Iris pigment epithelial cell (primary cell): ENCODE results near the gene LDLRAD3.
"Not testable (repeated sequence)": the region's sequence is repeated elsewhere in the genome, so short reads cannot be mapped to it uniquely, and the experiment has no call there.

Source experiments
- DNase-seq: peaks from one replicate; pipeline ENCODE4 v3.0.0-alpha.2; 2011; ENCODE audit warnings: low read depth

The LDLRAD3 gene

GRCh38 chr11:36164506-36165250, 220.8 kb downstream of the LDLRAD3 start:
- DNase-seq = peak; percentile 69

GRCh38 chr11:36165621-36166397, 221.9 kb downstream of the LDLRAD3 start:
- DNase-seq = no peak

DNA sequence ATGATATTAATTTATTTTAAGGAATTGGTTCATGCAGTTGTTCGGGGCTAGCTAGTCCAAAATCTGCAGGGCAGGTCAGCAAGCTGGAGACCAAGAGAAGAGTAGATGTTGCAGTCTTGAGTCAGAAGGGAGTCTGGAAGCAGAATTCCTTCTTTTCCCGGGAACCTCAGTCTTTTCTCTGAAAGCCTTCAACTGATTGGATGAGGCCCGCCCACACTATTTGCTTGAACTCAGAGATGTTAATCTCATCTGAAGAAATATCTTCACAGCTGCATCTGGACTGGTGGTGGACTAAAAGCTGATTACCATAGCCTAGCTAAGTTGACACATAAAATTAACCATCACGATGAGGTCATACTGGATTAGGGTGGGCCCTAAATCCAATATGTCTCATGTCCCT, 223.2 kb downstream of the LDLRAD3 start:
- DNase-seq = no peak

DNA sequence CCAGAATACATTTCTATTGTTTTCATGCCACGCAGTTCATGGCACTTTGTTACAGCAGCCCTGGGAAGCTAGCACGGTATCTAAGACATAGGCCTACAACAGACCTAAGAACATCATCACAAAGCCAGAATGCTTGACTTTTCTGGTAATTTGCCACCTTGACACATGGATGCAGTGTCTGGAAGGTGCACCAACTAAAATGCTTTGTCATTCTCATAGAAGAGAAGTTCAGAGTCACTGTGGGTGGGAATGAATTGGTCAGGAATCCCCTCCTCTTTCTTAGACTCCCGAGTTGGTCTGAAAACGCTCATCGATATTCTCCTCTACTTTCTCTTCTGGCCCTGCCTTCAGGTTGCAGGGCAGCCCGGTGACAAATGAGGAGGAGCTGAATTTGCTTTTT, 223.9 kb downstream of the LDLRAD3 start:
- DNase-seq = no peak

GRCh38 chr11:36177836-36178235, 234.0 kb downstream of the LDLRAD3 start:
- DNase-seq = peak; percentile 49

DNA sequence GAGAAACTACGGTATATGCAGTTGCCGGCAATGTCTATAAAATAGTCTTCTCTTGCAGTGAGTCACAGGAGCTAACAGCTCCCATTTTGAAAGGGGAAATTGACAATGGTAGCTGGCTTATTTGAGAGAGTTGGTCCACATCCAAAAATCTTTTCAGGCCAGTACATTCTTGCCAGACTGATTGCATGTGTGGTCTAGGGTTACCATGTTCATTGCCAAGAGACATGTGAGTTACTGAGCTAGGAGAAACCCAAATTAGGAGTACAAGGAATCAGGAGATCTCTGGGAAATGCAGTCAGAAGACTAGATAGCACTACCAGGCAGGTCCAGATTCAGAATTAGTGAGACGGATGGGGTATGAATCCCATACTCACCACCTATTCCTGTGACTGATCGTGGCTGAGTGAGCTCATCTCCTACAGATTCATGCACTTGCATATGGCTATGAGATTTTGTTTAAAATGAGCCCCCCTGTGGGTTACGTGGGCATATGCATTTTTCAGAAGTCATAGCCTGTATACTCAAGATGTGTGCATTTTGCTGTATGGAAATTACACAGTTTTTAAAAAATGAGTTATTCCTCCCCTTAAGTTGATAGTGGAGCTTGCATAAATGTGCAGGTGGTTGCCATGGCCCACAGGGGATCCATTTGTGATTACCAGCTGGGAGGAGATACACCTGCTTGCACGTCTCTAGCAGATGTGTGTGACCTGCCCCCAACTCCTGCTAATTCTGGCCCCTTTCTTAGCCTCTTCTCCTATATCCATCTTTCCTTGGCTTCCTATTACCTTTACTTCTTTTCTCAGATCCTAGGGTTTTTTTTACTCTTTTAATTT, 242.7 kb downstream of the LDLRAD3 start:
- DNase-seq = peak; percentile 84

DNA sequence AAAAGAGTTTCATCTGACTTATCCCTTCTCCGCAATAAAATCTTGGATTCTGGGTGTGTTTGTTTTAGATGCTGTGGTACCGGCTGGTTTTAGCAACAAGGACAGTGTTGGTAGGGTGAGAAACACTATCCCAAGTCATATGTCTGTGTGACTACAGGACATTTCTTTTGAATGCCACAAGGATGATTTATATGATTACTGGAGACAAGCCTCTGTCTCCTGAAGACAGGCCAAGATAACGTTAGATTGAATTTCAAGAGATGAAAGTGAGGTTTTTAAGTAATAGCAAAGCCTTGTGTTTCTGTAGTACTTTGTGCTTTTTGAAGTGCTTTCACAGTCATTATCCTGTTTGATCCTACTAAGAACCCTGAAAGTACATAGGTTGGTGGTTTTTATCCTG, 243.8 kb downstream of the LDLRAD3 start:
- DNase-seq = no peak

DNA sequence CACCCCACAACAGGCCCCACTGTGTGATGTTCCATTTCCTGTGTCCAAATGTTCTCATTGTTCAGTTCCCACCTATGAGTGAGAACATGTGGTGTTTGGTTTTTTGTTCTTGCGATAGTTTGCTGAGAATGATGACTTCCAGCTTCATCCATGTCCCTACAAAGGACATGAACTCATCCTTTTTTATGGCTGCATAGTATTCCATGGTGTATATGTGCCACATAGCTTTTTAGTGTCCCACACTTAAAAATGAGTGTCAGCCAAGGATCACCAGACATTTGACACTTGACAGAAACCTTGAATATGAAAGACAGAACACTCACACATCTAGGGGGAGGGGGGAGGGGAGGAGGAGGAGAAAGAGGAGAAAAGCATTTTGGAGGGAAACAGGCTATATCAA, 245.9 kb downstream of the LDLRAD3 start:
- not testable (repeated sequence) for DNase-seq

- no peak for DNase-seq
Measured at GRCh38 chr11:36191941-36192340, 248.1 kb downstream of the LDLRAD3 start.

GRCh38 chr11:36192425-36193289, 248.8 kb downstream of the LDLRAD3 start:
- DNase-seq = no peak

- DNase-seq = no peak
Measured at GRCh38 chr11:36193290-36193619, 249.4 kb downstream of the LDLRAD3 start.

- DNase-seq = no peak
Measured at GRCh38 chr11:36193721-36194120, 249.9 kb downstream of the LDLRAD3 start.

- DNase-seq = peak; percentile 14
Measured at GRCh38 chr11:36195496-36196354, 251.9 kb downstream of the LDLRAD3 start.

GRCh38 chr11:36196411-36196998, 252.6 kb downstream of the LDLRAD3 start:
- DNase-seq = peak; percentile 36

- DNase-seq = no peak
Measured at GRCh38 chr11:36201411-36201810, 257.5 kb downstream of the LDLRAD3 start.

DNA sequence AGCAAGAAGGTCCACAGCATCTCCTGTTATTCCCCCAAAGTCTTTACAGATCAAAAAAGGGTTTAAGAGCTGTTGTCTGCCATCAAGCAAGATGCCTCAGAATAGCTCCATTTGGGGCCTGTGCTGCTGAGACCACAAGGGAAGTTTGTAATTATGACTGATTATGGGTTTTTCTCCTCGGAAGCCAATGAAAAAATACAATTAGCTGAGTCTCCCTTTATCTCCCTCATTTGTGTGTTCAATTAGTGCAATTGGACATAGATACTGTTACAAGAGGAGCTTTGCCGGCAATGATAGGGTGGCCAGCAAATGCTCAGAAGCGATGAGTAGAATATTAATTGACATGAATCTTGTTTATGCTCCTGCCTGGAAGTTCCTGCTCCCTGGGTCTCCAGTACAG, 261.7 kb downstream of the LDLRAD3 start:
- DNase-seq = no peak

DNA sequence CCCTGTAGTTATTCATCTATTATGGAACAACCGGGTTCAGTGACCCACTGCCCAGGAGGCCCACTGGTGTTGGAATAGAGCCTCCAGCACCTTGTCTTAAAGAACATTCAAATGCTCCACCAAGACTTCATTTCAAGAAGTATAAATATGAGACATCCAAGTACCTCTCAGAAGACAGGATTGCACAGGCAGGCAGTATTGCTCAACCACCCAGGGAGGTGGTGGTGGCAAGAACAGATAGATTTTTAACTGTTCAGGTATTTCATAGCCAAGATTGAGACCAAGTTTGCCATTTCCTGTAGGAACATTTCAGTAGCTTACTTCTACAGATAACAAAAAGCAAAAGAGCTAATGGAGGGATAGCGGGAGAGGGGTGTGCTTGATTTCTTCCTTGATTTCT, 266.7 kb downstream of the LDLRAD3 start:
- DNase-seq = peak; percentile 58

DNA sequence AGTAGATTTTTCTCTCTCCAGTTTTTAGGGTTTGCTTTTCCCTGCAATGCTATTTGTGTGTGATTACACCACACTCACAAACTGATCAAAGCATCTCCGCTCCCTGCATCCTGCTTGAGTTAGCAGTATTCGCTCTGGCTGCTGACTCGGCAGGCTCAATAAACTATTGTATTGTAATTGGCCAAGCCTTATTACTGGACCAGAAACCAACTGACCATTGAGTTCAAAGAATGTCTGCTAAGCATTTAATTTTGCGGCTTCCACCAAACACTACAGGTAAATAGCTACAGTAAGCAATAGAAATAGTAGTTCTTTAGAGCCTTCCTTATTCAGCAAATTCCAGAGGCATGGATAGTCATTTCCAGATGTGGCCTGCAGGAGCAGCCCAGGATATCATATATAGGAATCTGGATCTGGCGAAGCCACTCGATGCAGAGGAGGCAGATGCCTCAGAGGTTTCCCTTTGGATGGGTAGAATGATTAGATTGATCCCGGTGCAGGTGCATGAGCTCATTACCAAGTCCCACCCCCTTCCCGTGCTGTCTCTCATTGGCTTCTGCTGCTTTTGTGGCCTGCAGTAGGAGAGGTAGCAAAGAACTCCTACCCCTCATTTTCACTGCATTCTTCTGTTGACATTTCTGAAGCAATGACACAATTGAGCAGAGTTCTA, 268.0 kb downstream of the LDLRAD3 start:
- no peak for DNase-seq

- no peak for DNase-seq
Measured at GRCh38 chr11:36212564-36213392, 268.9 kb downstream of the LDLRAD3 start.
